SKM-1 treated with dmso at 0.1 percent for 144 hours (cell line): ENCODE results near the gene WDR36.

Source experiments
- DNase-seq: peaks from one replicate; lab custom pipeline; 2025; ENCODE audit not compliant: unreplicated experiment; lab: John Stamatoyannopoulos, UW

Gene WDR36

GRCh38 chr5:111092062-111092853 lies at the start of gene WDR36:
Gene WDR36 (plus strand): TSS chr5:111092348. CDS start chr5:111092457, 109 bp downstream.
- DNase-seq: peak; percentile 94

- DNase-seq: no peak
These were observed 48.2 kb upstream of the WDR36 start for GRCh38 chr5:111043712-111044506.

DNA sequence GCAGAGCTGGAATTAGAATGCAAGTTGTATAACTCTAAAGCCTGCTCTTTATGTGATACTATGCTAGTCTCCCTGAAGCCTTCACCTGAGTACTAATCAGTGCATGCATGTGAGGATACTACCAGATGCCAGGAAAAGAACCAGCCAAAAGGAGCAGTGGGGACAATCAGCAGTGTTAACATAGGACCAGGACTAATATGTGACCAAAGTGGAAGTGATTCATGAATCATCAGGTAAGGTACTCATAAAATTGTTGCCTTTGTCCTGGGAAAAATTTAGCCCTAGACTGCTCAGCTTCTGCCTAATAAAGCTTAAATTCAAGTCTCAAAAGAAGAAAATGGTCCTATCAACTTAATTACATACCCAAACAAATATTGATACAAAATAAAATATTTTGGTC lies 34.1 kb upstream of the WDR36 start:
- no peak for DNase-seq

- DNase-seq: no peak
These were observed 32.0 kb upstream of the WDR36 start for GRCh38 chr5:111060169-111060568.

GRCh38 chr5:111061618-111062017 lies 30.5 kb upstream of the WDR36 start:
- no peak for DNase-seq

- DNase-seq: no peak
These were observed 28.3 kb upstream of the WDR36 start for GRCh38 chr5:111063709-111064322.

GRCh38 chr5:111066261-111066938 lies 25.7 kb upstream of the WDR36 start:
- no peak for DNase-seq

- no peak for DNase-seq
These were observed 23.9 kb upstream of the WDR36 start for GRCh38 chr5:111068213-111068612.

DNA sequence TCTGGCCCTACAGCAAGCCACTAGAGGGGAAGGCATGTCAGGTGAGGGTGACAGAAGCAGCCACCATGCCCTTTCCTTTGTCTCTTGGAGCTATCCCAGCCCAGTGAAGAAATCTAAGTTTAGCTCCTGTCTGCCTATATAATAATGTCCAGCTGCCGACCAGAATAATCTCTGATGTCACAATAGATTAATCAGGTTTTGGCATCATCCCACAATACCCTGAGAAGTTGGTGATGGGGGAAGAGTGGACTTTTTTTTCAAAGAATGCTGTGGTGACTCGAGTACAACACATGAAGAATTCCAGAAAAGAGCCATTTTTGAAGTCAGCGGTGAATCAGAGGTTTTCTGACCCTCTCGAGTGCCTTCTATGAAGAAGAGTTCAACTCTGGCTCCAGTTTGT lies 22.3 kb upstream of the WDR36 start:
- DNase-seq: no peak

DNA sequence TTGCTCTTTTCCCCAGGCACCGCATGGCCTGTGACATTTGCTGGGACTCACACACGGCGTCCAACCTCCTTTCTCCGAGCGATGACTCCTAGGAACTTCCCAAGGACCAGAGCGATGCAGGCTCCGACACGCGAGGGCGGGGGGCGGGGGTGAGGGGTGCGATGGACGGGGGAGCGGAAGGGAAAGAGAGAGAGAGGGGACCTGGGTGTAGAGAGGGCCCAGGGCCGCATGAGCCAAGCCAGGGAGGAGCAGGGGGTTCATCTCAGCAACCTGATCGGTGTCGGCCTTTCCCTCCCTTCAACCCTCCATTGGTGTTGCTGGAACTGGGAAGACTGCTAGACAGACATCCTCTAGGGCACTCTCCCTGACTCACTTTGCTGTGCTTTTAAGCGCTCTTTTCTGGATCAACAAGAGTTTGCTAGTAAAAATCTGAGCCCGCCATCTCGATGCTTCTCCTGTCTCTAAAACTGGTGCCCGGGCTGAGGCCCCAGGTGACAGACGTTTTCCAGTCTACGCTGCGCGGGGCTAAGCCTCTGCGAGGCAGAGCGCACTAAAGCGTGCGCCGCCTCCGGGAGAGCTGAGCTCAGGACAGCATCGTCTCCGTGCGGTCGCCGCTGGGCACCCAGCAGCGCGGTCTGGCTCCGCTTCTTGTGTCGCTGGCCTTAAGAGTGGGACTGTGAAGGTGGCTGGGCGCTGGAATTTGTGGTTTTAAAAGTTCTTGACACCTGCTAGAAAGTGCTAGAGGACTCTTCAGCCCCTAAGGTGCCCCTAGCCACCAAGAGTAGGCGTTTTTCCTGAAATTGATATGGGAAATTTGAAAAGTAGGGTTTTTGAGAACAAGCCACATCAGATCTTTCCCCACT lies 21.6 kb upstream of the WDR36 start:
- DNase-seq: no peak

- no peak for DNase-seq
These were observed 20.7 kb upstream of the WDR36 start, which contains the start of gene TSLP for GRCh38 chr5:111071413-111071812. Gene TSLP (plus strand): TSS chr5:111071713. CDS start chr5:111071891, 178 bp downstream.

DNA sequence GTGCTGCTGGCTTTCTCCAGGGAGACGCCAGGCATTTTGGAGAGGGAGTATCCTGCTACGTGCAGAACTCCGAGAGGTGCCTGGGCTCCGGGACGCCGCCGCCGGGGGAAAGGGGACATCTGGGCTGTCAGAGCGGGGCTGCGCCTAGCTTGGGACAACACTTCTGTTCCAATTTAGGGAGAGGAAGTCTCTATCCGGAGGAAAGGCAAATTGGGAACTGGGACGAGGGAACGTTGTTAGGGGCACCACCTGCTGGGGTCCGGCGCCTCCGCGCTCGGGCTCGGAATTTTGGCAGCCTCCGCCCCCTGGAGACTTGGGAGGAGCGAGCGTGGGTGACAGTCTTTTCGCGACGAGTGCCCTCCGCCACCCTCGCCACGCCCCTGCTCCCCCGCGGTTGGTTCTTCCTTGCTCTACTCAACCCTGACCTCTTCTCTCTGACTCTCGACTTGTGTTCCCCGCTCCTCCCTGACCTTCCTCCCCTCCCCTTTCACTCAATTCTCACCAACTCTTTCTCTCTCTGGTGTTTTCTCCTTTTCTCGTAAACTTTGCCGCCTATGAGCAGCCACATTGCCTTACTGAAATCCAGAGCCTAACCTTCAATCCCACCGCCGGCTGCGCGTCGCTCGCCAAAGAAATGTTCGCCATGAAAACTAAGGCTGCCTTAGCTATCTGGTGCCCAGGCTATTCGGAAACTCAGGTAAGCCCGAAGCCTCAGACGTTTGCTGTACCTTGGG lies 19.0 kb upstream of the WDR36 start:
- DNase-seq: no peak

DNA sequence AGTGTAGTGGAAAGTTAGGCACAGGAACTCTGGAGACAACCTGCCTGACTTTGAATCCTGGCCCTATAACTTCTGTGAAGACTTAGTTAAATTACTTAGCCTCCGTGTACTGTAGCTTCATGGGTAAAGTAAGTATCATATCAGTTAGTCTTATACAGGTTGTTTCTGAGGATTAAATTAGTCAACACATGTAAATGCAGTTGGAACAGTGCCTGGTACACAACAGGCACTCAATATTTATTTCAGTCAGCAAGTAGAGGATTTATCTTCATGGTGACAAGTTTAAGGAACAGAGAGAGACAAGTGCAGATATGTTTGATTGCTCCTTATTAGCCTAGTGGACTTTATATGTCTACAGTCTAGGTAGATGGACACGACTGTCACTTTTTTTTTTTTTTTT lies 17.9 kb upstream of the WDR36 start:
- no peak for DNase-seq

- DNase-seq: no peak
These were observed 16.6 kb upstream of the WDR36 start for GRCh38 chr5:111075520-111075919.

DNA sequence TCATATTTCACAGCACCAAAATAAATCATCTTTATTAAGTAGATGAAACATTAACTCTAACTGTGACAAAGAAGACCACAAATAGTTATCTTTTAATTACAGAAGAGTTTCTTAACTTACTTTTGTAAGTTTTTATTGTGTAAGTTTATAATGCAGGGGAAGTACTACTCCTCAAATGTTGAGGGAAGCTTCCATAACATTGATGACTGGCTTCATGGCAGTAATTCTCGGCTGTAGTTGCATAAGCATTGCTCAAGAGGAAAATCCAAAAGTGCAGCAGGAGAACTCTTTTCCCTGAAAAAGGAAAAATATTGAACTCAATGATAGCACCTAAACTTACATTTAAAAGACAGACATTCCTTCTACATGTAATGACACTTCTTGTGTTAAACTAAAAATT lies 16.1 kb upstream of the WDR36 start:
- DNase-seq: no peak

DNA sequence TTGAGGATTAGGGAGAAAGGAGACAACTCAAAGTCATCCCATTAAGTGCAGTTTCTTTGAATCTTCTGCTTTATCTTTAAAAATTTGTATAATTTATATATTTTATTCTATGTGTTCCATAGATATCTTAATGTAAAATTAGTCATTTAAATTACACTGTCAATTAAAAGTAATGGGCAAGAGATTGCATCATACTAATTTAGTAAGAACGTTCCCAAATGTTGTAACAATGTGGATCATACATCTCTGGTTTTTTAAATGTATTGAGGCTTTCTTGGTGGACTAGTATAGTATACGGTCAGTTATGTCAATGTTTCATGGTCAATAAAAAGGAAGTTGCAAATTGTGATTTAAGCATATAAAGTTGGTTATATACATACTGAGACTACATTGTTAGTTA lies 14.5 kb upstream of the WDR36 start:
- DNase-seq: no peak

GRCh38 chr5:111079846-111080245 lies 12.3 kb upstream of the WDR36 start:
- DNase-seq: no peak

- no peak for DNase-seq
These were observed 8.8 kb upstream of the WDR36 start for GRCh38 chr5:111083323-111083722.

- no peak for DNase-seq
These were observed 3.8 kb downstream of the WDR36 start for GRCh38 chr5:111095982-111096381.
